HG03095 (cell line): ENCODE measurements around the gene ZNF175.

Source experiments
- ATAC-seq: cut with Tn5 transposase; IDR thresholded peaks from one replicate; pipeline ENCODE4 v1.9.1; 2021; ENCODE audit warnings: moderate library complexity; ENCODE audit not compliant: unreplicated experiment

Gene ZNF175

DNA sequence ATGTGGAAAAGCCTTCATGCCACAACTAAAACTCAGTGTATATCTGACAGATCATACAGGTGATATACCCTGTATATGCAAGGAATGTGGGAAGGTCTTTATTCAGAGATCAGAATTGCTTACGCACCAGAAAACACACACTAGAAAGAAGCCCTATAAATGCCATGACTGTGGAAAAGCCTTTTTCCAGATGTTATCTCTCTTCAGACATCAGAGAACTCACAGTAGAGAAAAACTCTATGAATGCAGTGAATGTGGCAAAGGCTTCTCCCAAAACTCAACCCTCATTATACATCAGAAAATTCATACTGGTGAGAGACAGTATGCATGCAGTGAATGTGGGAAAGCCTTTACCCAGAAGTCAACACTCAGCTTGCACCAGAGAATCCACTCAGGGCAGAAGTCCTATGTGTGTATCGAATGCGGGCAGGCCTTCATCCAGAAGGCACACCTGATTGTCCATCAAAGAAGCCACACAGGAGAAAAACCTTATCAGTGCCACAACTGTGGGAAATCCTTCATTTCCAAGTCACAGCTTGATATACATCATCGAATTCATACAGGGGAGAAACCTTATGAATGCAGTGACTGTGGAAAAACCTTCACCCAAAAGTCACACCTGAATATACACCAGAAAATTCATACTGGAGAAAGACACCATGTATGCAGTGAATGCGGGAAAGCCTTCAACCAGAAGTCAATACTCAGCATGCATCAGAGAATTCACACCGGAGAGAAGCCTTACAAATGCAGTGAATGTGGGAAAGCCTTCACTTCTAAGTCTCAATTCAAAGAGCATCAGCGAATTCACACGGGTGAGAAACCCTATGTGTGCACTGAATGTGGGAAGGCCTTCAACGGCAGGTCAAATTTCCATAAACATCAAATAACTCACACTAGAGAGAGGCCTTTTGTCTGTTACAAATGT, 16.4 kb downstream of the ZNF175 start:
- ATAC-seq, result no peak

DNA sequence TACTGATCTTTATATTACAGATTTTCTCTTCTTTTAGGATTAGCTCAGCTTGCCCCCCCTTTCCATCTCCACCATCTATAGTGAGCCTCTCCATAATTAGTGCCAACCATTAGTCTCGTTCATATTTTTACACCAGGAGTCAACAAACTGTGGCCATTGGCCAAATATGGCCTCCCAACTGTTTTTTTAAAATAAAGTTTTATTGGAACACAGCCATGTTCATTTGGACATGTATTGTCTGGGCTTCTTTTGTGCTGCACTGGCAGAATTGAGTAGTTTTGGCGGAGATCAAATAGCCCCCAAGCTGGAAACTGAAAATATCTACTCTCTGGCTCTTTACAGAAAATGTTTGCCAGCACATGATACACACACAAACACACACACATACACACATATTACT, 18.4 kb downstream of the ZNF175 start:
- ATAC-seq, result no peak

DNA sequence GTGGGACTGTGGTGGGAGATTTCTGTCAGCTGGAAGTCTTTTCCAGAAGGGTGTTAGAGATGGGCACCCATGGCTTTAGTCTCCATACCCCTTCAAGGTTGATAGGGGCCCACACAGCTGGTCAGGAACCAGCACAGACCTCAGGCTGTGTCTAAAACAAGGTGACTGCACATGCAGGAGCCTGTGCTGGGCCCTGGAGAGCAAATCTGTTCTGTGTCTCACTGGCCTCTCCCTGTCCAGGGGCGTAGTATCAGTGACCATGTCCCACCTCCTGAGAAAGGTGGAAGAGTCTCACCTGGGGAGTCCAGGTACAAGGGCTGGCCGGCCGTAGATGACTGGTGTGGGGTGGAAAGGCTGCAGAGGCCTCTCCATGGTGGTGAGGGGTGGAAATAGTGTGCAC, 19.4 kb downstream of the ZNF175 start:
- no peak for ATAC-seq

DNA sequence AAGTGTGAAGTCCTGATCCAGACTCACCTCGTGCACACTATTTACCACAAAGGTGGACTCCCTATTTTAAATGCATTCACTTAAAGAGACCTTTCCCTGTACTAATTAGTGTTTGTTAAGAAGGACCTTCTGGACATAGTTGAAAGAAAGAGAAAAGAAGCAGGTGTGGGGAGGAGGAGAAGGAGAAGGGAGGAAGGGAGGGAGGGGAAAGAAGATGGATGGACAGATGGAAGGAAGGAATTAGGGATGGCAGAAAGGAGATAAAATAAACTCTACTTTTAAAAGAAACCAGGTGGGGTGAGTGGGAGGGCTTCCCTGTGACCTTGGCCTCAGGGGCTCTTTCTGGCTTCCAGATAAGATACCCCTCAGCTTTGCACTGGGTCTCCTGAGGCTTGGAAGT, 21.4 kb downstream of the ZNF175 start:
- no peak for ATAC-seq

DNA sequence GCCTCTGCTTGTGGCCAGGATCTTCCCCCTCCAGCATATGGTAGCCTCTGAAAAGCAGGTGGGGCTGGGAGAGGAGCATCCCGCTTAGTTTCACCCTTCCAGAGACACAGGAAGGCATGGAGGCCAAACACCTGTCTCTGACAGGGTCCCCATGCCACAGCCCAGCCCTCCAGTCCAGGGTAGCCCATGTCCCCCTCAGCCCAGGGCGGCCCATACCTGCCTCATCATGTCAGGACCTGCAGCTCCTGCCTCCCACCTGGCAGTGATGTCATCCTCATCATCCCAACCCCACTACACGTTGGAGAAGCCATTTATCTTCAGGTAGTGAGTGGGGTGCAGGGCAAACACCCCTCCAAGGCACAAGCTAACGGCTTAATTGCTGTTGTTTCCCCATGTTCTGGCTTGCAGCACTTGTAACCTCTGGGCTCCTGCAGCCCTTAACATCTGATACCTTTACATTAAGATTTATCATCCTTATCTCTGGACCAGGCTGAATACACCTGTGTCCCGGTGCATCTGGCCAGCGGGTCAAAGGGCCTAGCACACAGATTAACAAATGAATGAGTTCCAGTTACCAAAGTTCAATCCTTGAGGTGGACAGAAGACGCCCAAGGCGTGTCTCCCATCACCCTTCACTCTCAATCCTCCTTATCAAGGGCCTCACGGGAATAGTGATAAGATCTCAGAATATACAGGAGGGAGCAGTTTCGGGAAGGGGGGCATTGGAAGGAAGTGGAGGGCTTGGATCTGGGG, 22.2 kb downstream of the ZNF175 start:
- ATAC-seq, result no peak

DNA sequence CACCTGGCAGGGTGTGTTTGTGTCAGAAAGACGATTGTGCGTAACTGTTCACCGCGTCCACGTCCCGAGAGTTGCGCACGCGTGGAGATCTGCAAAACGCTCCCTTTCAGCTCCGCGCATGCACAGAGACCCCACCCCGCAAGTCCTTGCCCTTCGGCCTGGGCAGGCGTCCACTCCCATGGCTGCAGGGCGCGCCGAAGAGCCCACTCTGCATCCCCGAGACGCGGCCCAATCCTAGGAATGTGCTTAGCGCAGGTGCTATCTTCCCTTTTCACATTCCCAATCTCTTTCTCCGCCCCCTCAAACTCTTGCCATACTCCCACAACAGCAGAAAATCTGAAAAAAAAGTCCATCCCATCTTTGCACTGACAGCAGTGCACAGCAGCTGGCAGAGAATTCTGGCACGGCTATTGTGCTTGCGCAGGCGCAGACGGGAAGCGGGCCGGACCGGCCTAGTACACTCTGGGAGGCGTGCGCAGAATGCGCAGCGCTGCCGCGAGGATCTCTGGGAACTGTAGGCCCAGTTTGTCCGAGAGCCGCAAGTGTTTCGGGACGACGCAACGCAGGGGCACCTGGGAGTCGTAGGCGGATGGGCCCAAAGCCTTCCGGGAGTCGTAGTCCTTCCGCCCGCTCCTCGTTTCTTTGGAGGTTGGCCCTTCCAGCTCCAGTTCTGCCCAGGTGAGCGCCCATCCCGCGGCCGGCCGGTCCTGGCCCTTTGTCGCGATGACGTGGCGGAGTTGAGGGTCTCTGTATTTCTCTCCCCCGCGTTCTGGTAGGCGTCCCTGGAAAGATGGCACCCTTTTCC, 23.1 kb downstream of the ZNF175 start:
- ATAC-seq, result peak; percentile 92

DNA sequence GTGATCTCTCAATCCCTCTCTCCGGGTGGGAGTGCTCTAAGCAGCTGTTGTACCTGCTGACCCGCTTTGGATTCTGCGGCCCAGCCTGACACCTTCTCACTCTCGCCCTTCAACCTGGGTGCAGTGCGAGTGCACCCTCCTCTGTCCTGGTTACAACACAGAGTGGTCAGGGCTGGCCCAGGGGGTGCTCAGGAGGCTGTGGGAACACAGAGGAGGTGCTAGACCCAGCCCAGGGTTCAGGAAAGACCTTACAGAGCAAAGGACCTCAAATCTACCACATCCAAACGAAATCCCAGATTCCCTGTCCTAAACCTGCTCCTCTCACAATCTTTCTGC, 23.7 kb downstream of the ZNF175 start:
- ATAC-seq, result no peak

DNA sequence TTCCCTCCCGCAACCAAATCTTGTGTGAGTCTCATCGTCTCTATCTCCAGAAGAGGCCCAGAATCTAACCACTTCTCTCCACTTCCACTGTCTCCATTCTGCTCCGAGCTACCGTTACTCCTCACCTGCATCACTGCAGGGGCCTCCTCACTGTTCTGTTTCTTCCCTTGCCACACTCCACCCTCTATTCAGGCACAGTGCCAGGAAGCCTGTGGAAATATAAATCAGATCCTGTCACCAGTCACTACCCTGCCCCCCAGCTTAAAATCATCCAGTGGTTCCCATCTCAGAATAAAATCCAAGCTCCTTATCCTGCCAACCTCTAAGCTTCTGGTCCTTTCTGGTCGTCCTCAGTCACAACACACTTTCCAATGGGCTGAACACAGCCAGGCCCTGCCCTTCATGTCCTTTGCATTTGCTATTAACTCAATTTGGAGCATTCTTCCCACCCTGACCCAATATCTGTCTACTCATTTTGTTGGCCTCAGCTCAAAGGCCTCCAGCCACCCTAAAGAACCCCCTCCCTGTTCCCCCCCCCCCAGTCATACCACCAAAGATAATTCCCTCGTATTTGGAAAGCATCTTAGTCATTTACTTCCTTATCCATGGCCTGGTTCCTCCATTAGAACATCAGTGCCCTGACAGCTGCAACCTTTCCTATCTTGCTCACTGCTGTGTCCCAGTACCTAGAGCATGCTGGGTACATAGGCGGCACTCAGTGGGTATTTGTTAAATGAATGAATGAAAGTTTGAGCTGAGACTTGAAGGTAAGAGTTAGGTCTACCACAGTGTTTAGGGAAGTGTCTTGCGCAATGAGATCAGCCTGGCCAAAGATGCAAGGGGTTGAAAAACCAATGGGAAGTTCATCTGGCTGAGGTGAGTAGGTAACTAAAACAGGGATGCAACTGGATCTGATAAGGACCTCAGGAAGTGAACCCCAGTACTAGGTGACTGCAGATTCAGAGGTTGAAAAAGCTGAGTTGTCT, 24.4 kb downstream of the ZNF175 start:
- ATAC-seq, result no peak

DNA sequence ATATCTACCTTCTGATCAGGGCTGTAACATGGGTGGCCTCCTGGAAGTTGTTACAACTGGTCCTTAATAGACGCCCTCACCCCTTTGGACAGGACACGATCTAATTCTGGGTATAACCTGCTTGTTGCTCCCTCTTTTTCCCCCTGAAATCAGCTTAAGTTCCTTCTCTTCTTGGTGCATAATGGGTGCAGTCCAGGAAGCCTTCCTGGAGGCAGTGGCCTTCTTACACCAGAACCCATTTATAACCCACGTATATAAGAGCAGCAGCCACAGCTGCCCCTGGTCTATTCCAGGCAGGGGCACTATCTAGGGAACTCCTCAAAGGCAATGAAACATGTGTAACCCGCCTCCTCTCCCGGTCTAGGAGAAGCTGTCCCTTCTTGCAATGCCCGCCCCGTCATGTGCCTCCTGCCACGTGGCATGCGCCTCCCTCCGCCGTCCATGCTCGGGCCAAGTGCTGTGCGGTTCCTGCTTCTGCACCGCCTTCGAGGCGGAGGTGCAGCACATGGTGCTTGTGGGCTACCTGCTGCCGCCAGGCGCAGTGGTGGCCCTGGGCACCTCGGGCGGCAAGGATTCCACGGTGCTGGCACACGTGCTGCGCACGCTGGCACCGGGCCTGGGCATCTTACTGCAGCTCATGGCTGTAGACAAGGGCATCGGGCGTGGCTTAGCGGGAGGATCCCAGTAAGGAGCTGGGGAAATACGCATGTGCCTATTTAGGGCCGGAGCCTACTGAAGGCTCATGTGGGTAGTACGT, 27.3 kb downstream of the ZNF175 start:
- no peak for ATAC-seq

DNA sequence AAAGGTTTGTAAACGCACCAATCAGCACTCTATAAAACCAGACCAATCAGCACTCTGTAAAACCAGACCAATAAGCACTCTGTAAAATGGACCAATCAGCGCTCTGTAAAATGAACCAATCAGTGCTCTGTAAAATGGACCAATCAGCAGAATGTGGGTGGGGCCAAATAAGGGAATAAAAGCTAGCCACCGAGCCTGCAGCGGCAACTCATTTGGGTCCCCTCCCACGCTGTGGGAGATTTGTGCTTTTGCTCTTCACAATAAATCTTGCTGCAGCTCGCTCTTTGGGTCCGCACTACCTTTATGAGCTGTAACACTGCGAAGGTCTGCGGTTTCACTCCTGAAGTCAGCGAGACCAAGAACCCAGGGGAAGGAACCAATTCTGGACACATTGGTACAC, 28.0 kb downstream of the ZNF175 start:
- no peak for ATAC-seq

DNA sequence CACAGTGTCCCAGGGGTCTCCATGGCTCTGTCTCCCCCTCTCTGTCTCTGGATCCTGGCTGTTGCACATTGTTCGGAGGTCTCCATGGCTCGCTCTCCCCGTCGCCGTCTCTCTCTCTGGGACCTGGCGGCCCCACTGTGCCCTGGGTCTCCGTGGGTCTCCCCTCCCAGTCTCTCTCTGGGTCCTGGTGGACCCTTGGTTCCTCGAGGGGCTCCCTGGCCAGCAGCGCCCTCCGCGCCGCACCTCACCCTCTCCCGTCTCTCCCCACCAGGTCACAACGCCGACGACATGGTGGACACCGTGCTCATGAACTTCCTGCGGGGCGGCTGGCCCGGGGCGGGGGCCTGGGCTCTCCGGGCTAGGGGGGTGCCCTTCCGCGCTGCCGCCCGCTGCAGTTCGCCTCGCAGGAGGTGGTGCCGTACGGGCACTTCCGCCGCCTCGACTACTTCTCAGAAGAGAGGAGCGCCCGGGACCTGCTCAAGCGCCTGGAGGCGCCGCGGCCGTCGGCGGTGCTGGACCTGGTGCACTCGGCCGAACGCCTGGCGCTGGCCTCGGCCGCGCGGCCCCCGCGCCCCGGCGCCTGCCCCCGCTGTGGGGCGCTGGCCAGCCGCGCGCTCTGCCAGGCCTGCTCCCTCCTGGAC, 30.0 kb downstream of the ZNF175 start:
- no peak for ATAC-seq

DNA sequence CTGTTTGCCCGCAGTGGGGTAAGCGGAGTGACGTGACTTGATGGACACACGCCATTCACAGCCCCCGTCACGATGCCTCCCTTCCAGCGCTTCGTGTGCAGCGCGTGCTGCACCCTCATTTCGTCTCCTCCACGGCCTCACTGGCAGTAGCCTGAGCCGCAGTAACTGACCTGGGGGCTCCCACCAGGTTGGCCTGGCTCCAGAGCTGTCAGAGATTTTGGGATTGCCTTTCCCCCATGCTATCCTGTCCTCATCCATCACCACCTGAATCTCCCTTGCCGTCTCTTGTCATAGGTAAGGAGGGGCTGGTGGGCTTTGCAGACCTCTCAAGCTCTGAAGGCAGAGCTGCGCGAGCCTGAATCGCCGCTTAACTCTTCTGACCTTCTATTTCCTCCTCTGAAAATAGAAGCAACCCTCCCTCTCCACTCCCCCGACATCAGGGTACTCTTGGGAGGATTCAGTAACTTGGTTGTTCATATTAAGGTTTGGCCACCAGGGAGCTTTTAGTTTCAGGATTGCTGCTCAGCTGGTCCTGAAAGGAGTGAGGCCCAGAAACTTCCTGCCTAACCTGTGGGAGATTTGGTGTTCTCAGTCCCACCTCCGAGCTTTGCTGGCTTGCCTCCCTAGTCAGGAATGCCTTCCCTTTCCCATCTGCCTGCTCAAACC, 31.2 kb downstream of the ZNF175 start:
- no peak for ATAC-seq

DNA sequence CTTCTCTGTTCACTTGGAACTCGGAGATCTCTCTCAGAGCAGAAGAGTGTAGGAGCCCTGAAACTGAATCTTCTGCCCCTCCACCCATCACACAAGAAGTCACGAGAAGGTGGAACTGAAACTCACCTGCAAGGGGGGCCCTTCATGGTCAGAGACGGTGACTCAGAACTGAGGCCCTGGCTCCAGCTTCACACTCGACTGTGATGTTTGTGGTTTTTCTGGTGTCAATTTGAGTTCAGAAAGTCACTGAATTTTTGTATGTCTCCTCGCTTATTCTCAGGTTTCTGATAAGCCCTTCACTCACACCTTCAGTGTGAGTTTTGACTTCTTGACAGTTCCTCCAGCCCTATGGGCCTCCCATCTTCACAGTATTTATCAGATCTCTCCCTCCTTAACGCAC, 36.0 kb downstream of the ZNF175 start:
- peak; percentile 85 for ATAC-seq

DNA sequence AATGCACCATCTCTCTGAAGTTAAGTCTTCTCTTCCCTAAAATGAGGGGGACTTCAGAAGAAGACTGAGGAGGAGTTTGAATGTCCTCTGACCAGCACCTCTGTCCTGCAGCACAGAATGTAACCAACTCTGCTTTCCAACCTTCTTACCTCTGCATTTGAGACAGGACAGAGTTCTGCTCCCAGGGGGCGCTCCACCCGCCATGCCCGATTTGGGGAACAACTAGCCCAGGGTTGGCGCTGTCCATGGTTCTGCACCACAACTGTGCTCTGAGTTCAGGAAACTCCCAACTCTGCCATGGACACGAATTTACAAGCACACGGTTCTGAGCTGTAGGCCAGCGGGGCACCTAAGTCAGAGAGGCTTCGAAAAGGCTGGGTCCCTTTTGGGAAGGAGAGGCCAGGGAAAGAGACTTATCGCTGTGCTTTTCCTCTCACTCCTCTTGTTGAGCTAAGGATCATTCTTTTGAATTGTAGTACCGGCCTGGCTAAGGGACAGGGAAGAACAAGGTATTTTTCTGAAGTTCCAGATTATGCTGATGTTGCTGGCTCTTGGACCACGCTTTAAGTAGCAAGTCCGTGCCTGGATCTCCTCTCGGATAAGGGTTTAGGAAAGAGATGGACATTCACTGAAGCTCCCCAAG, 37.0 kb downstream of the ZNF175 start:
- ATAC-seq, result no peak

DNA sequence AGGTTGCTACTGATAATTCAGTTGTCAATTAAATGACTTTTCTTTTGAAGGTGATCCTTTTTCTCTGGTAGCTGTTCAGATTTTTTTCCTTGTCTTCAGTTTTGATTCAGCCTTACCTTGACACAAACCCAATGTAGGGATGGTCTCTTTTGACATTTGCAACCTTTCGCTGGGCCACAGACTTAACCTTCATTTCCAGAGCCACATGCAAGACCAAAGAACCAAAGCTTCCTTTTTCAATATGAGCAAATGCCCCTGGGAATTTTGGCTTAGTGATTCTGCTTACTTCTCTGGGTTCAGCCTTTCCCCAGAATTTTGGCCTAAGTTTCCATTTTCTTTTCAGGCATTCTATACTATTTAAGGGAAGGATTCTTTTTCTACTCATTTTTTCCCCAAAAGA, 39.5 kb downstream of the ZNF175 start:
- ATAC-seq, result no peak

DNA sequence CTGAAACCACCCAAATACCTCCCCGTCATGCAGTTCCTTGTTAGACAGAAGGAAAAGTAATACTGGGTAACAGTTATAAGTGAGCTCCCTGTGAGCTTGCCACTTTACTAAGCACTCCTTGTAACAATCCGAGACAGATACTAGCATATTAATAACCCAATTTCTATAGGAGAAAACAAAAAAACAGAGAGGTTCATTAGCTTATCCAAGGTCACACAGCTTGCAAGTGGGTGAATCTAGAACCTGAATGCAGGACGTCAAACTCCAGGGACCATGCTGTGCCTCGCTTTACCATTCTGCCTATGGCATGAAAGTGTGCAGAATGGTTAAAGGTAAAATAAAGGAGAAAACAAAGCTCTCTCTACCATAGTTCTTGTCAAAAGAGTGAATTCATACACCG, 43.7 kb downstream of the ZNF175 start:
- no peak for ATAC-seq

DNA sequence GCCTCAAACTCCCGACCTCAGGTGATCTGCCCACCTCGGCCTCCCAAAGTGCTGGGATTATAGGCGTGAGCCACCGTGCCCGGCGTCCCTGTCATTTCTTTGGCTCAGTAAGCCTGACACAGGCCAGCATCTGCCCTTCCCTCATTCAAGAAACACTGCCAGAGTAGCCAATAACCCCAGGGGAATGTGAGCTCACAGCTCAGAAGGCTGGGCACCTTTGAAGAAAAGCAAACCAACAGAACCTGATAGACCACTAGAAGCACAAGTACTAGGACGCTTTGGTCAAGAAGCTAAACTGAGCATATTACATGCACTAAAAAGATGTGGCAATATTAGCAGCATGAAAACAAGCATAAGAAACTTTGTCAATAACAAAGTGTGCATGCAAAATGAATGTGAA, 44.9 kb downstream of the ZNF175 start:
- ATAC-seq, result no peak

DNA sequence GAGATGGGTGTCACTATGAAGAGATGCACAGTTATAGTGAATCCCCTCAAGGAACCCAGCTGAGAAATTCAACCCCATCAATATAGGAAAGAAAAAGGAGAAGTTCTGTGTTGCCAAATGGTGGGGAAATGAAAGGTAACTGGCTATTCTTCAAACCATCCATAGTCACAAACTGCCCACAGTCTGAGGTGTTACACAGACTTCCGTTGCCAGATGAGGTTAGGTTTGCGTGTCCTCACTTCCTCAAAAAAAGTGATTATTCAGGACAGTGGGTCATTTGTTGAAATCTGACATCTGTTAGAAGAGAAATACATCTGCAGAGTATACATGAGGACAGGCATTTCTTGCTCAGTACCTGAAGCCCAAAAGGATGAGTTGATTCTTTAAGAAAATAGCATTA, 50.1 kb downstream of the ZNF175 start:
- ATAC-seq, result no peak
